Astrocyte of the cerebellum (primary cell): Measurements from ENCODE around the gene DRGX.

Experiments used
- DNase-seq: peaks from one replicate; pipeline ENCODE4 v3.0.0-alpha.2; 2011; ENCODE audit warnings: low read depth
- H3K4me3 ChIP-seq: 2 replicates; pipeline ENCODE4 v1.5.1; 2011; ENCODE audit warnings: mild to moderate bottlenecking, low read depth, low read length, moderate library complexity
- in situ Hi-C: cut with HindIII; loops from 2 replicates; pipeline ENCODE4 v1.10.0; 2017; ENCODE audit warnings: low sequenced_read_pairs
- TF ChIP-seq, protein P1 (sequence below): IDR thresholded peaks from 2 replicates; pipeline ENCODE4 v1.5.1; 2012; ENCODE audit warnings: low read length, low read depth, moderate library complexity, mild to moderate bottlenecking; ENCODE audit errors: missing control alignments

DRGX gene

DNA sequence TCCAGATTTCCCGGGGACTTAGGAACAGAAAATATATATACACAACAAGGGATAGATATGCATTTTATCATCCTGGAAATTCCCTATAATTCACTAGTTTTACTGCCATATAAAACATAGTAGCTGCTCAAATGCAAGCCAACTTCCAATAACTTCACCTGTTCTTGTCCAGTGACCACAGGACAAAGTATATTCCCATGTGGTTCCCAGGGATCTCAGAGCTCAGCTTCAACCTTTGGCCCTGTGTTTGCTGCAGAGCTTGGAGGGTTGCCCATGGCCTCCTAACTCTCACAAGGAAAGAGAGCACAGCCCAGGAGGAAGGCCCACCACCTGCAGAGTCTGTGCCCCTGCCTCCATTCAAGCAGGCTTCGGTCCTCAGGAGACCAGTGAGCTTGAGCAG lies 4.5 kb upstream of the DRGX start:
- DNase-seq = no peak
- in situ Hi-C loops = no loop called here
- H3K4me3 ChIP-seq = no peak overlapping the region
- TF ChIP-seq, protein P1, sequence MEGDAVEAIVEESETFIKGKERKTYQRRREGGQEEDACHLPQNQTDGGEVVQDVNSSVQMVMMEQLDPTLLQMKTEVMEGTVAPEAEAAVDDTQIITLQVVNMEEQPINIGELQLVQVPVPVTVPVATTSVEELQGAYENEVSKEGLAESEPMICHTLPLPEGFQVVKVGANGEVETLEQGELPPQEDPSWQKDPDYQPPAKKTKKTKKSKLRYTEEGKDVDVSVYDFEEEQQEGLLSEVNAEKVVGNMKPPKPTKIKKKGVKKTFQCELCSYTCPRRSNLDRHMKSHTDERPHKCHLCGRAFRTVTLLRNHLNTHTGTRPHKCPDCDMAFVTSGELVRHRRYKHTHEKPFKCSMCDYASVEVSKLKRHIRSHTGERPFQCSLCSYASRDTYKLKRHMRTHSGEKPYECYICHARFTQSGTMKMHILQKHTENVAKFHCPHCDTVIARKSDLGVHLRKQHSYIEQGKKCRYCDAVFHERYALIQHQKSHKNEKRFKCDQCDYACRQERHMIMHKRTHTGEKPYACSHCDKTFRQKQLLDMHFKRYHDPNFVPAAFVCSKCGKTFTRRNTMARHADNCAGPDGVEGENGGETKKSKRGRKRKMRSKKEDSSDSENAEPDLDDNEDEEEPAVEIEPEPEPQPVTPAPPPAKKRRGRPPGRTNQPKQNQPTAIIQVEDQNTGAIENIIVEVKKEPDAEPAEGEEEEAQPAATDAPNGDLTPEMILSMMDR = no peak

DNA sequence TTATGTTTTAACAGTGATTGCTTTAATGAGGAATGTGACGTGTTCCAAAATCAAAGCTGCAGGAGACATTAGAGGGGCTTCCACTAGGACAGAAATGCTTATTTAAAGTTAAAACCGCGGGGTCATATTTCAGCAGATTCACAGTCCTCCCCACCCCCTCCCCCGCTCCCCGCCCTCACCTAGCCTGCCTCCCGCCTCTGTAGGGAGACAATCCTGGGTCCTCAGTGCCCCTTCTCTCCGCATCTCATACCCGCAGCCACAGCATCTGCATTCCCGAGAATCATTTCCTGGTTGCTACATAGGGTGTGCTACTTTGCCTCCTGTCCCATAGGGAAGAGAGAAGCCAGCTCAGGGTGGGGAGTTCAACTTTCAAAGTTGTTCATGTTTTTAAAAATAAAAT lies 3.1 kb upstream of the DRGX start:
- in situ Hi-C loops = no loop called here
- DNase-seq = no peak
- H3K4me3 ChIP-seq = no peak overlapping the region
- TF ChIP-seq, protein P1 = no peak

DNA sequence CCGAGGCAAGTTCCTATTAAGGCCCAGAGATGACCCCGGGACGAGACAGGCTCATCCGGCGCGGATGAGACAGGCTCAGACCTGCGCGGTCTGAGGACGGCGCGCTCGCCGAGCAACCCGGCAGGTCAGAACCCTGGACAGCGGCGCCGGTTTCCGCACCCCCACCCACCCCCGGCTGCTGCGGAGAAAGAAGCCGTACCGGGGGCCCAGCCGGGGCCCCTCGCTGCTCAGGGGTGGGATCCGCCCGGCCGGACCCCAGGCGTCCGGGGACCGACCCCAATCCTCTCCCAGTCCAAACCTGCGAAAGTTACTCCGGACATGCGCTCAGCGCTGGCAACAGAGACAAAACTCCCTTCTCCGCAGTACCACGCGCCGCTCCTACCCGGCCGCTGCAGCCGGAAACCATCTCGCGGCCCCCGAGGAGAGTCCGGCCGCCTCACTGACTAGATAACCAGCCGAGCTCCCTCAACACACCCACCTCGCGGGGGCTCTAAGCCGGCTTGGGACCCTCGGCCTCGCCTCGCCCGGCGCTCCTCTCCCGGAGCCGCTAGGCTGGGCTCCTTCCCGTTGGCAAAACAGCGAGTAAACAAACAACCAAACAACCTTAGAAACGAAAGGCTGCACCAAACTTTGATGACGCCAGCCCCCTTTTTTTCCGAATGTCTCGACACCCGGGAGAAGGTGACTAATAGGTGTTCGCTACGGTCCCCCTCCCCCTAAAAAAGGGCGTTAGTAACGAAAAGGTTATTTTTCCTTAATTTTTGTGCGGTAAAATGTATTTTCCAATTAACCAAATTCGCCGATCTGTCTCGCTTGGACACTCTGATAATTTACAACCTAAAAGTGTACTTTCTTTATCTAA lies 2.3 kb upstream of the DRGX start:
- peak overlapping the region; percentile 18 for H3K4me3 ChIP-seq
- in situ Hi-C loops = no loop called here
- TF ChIP-seq, protein P1 = no peak
- DNase-seq = no peak

DNA sequence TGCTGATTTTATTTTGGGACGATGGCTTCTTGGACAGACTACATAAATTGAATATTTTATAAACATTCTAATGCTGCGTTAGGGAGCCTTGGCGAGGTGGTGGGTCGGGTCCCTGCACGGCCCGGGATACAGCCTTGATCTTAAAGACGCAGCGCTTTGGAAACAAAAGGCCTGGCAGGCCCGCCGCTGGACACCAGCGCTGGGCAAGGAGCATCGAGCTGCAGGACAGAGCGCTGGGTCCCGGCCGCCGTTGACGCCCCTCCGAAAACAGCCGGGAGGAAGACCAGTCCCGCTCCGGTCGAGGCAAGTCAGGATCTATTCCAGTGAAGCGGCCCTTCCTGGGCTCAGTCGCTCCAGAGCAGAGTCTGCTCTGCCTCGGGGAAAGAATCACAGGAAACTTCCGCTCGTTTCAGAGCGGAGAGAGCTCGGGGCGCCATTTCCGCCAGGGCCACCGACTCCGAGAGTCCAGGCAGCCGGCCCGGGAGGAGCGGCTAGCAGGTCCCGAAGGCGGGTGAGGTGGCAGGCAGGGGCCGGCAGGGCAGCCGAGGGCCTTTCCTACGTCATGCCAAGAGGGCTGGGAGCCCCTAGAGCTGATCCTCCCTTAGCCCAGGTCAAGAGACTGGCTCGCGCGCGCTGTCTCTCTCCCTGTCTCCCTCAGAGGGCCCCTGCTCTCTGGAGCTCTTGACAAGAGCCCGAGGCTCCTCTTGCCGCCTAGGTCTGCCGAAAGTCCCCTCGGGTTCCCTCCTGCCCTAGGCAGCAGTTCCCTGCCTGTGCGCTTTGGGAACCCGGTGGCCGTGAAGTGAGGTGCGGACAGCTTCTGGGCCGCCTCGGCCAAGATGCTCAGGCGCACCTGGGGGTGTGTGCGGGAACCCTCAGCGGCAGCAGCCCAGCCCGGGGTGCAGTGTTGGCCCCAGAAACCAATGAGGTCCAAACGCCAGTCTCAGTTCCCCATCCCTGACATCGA lies 1.4 kb upstream of the DRGX start:
- H3K4me3 ChIP-seq = no peak overlapping the region
- TF ChIP-seq, protein P1 = no peak
- in situ Hi-C loops = no loop called here
- DNase-seq = no peak

DNA sequence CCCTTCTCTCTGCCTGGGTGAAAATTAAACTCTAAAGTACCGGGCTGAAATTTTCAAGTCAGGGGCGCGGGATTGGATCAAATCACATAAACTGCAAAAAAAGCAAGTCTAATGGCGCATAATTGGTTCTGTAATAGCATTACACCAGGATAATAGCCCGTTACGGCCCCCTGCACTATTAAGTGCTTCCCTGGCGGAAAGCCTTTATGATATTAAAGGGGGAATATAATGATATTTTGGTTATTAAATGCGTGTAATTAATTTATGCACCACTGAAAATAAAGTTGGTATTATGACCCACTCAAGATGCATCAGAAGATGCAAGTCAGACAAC lies 744 bp upstream of the DRGX start:
- in situ Hi-C loops = no loop called here

More for the DNA sequence above, 744 bp upstream of the DRGX start:
- no peak for DNase-seq
- H3K4me3 ChIP-seq = no peak overlapping the region
- TF ChIP-seq, protein P1 = no peak
